Measurements from ENCODE around the gene RGS7. TPM values are rescaled to one million over a fixed set of nuclear protein-coding genes. Genes with fewer than 3 reads are reported as not detected.
A peak's percentile ranks its signal among the peaks of the same experiment; 100 is the strongest.

RGS7 gene
- total and polyA plus RNA-seq, 2 experiments from 2014 or later = 0.32 to 1.7 TPM

- DNase-seq = no peak
- Histone ChIP-seq H3K4me1 (ENCODE audit: insufficient read depth) (peaks cover 6% of the 10 kb centered on the region), H3K4me2 (ENCODE audit: unreplicated experiment) (no peak overlapping the region), H3K9me2 (ENCODE audit: insufficient read depth) (no peaks in the 10 kb centered on the region), H3K4me3 (no peak overlapping the region), H3K9me3 (ENCODE audit: low read depth) (no peaks in the 10 kb centered on the region), H3K27me3 (replicated peaks; ENCODE audit: insufficient read depth) (no peaks in the 10 kb centered on the region), H3K79me2 (ENCODE audit: insufficient read depth) (no peaks in the 10 kb centered on the region), H2AFZ (no peak overlapping the region), H3K9ac (no peak overlapping the region), H3F3A (ENCODE audit: insufficient read depth) (peaks cover 8% of the 10 kb centered on the region), H3K36me3 (ENCODE audit: low read depth) (no peaks in the 10 kb centered on the region), H3K27ac (no peak overlapping the region), H4K20me1 (ENCODE audit: insufficient read depth) (no peaks in the 10 kb centered on the region)
- 81 to 87% methylated on average over 1 of the region's 1 CpG for WGBS, 2 experiments (ENCODE audit: low coverage in 1 of 2, low lambda C conversion rate in 2 of 2, missing lambda C conversion rate in 2 of 2)
- in situ Hi-C loops (cut with MboI) = loop anchor here (25.0 kb wide), 1 partner anchor 649 kb away; no protein-coding TSS in a partner anchor
- no peak for TF ChIP-seq EZH2 (IDR thresholded peaks at IDR 0.05; ENCODE audit: insufficient read depth, poor library complexity, severe bottlenecking)
- no peak for TF ChIP-seq EZH2phosphoT487 (IDR thresholded peaks at IDR 0.05; ENCODE audit: insufficient read depth, low read depth)
Measured at GRCh38 chr1:240836271-240836670, 520.7 kb downstream of the RGS7 start.

- H3K9me2 ChIP-seq (ENCODE audit: insufficient read depth) = no peaks in the 10 kb centered on the region
- no peaks in the 10 kb centered on the region for H3K79me2 ChIP-seq (ENCODE audit: insufficient read depth)
- peaks cover 18% of the 10 kb centered on the region for H3F3A ChIP-seq (ENCODE audit: insufficient read depth)
- H3K36me3 ChIP-seq (ENCODE audit: low read depth) = no peaks in the 10 kb centered on the region
- no peak for DNase-seq
- TF ChIP-seq EZH2phosphoT487 (IDR thresholded peaks at IDR 0.05; ENCODE audit: insufficient read depth, low read depth) = no peak
- no peak for TF ChIP-seq EZH2 (IDR thresholded peaks at IDR 0.05; ENCODE audit: insufficient read depth, poor library complexity, severe bottlenecking)
- H3K27ac ChIP-seq = no peak overlapping the region
- H3K4me3 ChIP-seq = no peak overlapping the region
- H3K27me3 ChIP-seq (replicated peaks; ENCODE audit: insufficient read depth) = no peaks in the 10 kb centered on the region
- no peak overlapping the region for H3K4me2 ChIP-seq (ENCODE audit: unreplicated experiment)
- no peak overlapping the region for H3K9ac ChIP-seq
- no peaks in the 10 kb centered on the region for H3K9me3 ChIP-seq (ENCODE audit: low read depth)
- no peaks in the 10 kb centered on the region for H4K20me1 ChIP-seq (ENCODE audit: insufficient read depth)
- H3K4me1 ChIP-seq (ENCODE audit: insufficient read depth) = peaks cover 16% of the 10 kb centered on the region
- in situ Hi-C loops (cut with MboI) = loop anchor here (25.0 kb wide), 1 partner anchor 648 kb away; no protein-coding TSS in a partner anchor
- 86 to 94% methylated on average over 9 of the region's 9 CpGs for WGBS, 2 experiments (ENCODE audit: low coverage in 1 of 2, low lambda C conversion rate in 2 of 2, missing lambda C conversion rate in 2 of 2)
- no peak overlapping the region for H2AFZ ChIP-seq
Measured at GRCh38 chr1:240835291-240835690, 521.7 kb downstream of the RGS7 start.

- H3K4me3 ChIP-seq = no peak overlapping the region
- H3K36me3 ChIP-seq (ENCODE audit: low read depth) = no peaks in the 10 kb centered on the region
- H2AFZ ChIP-seq = no peak overlapping the region
- no peaks in the 10 kb centered on the region for H3K79me2 ChIP-seq (ENCODE audit: insufficient read depth)
- in situ Hi-C loops (cut with MboI) = loop anchor here (25.0 kb wide), 1 partner anchor 646 kb away; no protein-coding TSS in a partner anchor
- no peak for DNase-seq
- H3K9me2 ChIP-seq (ENCODE audit: insufficient read depth) = no peaks in the 10 kb centered on the region
- TF ChIP-seq EZH2 (IDR thresholded peaks at IDR 0.05; ENCODE audit: insufficient read depth, poor library complexity, severe bottlenecking) (no peak), EZH2phosphoT487 (IDR thresholded peaks at IDR 0.05; ENCODE audit: insufficient read depth, low read depth) (no peak)
- peaks cover 16% of the 10 kb centered on the region for H3K4me1 ChIP-seq (ENCODE audit: insufficient read depth)
- no peaks in the 10 kb centered on the region for H3K9me3 ChIP-seq (ENCODE audit: low read depth)
- no peak overlapping the region for H3K27ac ChIP-seq
- no peaks in the 10 kb centered on the region for H4K20me1 ChIP-seq (ENCODE audit: insufficient read depth)
- no peak overlapping the region for H3K4me2 ChIP-seq (ENCODE audit: unreplicated experiment)
- H3F3A ChIP-seq (ENCODE audit: insufficient read depth) = peaks cover 19% of the 10 kb centered on the region
- no peak overlapping the region for H3K9ac ChIP-seq
- 94 to 96% methylated on average over 6 of the region's 6 CpGs for WGBS, 2 experiments (ENCODE audit: low coverage in 1 of 2, low lambda C conversion rate in 2 of 2, missing lambda C conversion rate in 2 of 2)
- H3K27me3 ChIP-seq (replicated peaks; ENCODE audit: insufficient read depth) = no peaks in the 10 kb centered on the region
Measured at GRCh38 chr1:240833075-240833474, 523.9 kb downstream of the RGS7 start.

DNA sequence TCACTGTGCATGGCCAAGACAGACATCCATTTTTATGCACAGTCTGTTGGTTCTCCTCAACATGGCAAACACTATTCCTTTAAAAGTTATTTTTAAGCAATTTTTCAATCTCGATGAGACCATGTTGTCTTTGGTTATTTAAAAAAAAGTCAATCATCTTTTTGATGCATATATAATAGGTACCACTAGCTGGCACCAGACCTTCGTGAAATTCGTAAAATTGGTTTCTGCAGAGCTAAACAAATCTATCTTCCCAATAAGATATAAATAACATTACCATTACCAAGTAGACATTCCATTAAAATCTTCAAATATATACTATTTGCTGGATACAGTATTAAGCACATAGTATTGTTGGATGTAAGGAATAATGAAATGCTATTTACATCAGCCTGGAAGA, 525.1 kb downstream of the RGS7 start:
- Histone ChIP-seq H3K27ac (peak overlapping the region; percentile 61), H3K4me3 (no peak overlapping the region), H3K9me3 (ENCODE audit: low read depth) (no peaks in the 10 kb centered on the region), H3K4me2 (ENCODE audit: unreplicated experiment) (peak overlapping the region; percentile 32), H3K9ac (no peak overlapping the region), H3K36me3 (ENCODE audit: low read depth) (no peaks in the 10 kb centered on the region), H3K9me2 (ENCODE audit: insufficient read depth) (no peaks in the 10 kb centered on the region), H3K4me1 (ENCODE audit: insufficient read depth) (peaks cover 16% of the 10 kb centered on the region), H3K79me2 (ENCODE audit: insufficient read depth) (no peaks in the 10 kb centered on the region), H2AFZ (peak overlapping the region; percentile 20; the same call in 1 of the 2 replicates), H4K20me1 (ENCODE audit: insufficient read depth) (no peaks in the 10 kb centered on the region), H3K27me3 (replicated peaks; ENCODE audit: insufficient read depth) (no peaks in the 10 kb centered on the region), H3F3A (ENCODE audit: insufficient read depth) (peaks cover 19% of the 10 kb centered on the region)
- TF ChIP-seq EZH2phosphoT487 (IDR thresholded peaks at IDR 0.05; ENCODE audit: insufficient read depth, low read depth) (no peak), EZH2 (IDR thresholded peaks at IDR 0.05; ENCODE audit: insufficient read depth, poor library complexity, severe bottlenecking) (no peak)
- in situ Hi-C loops (cut with MboI) = loop anchor here (25.0 kb wide), 1 partner anchor 645 kb away; no protein-coding TSS in a partner anchor
- DNase-seq = peak; percentile 29
- 39 to 44% methylated on average over 3 of the region's 3 CpGs for WGBS, 2 experiments (ENCODE audit: low coverage in 1 of 2, low lambda C conversion rate in 2 of 2, missing lambda C conversion rate in 2 of 2)

All from GM23248 (cell line).